ENCODE data around the gene KLHL22. TPM values are rescaled to one million over a fixed set of nuclear protein-coding genes. Genes with fewer than 3 reads are reported as not detected.

KLHL22 gene
- total RNA-seq, 1 experiment from 2014 or later = 20.0 TPM

DNA sequence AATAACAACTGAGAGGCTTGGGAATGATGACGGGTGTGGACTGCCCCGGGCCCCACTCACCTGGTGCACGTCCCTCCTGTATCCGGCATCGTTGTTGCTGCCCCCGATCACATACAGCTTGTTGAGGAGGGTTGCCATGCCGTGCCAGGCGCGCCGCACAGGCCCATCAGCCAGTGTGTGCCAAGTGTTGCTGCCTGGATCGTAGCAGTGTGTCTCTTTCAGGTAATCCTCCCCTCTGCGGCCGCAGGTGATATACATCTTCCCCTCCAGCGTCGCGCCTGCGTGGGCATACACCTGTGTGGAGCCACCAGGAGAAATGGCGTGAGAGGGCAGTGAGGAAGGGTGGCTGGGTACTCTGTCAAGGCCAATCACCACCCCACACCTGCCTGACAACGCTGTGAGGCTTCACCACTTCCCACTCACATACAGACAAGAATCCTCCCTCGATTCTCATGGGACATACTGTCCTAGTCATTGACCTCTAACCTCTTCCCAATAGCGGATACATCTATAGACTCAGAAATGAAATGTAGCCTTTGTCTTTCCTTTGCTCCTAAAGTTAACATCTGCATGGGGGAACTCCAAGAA is 49.1 kb downstream of the KLHL22 start:
- H3K4me3 ChIP-seq = no peak overlapping the region
- H3K4me2 ChIP-seq = no peak overlapping the region
- H3K4me1 ChIP-seq (replicated peaks; ENCODE audit: insufficient read depth) = no peaks in the 10 kb centered on the region
- DNase-seq = no peak
- H4K20me1 ChIP-seq (ENCODE audit: insufficient read depth) = no peaks in the 10 kb centered on the region
- H3K79me2 ChIP-seq (ENCODE audit: low read depth) = no peaks in the 10 kb centered on the region
- ChIA-PET POLR2A (ENCODE audit: unreplicated experiment) (no interaction called here), CTCF (no interaction called here)
- intact Hi-C loops (cut with micrococcal nuclease; ENCODE audit: unreplicated experiment) = no loop called here
- H3K9me2 ChIP-seq (ENCODE audit: insufficient read depth) = no peaks in the 10 kb centered on the region
- no peaks in the 10 kb centered on the region for H3K27me3 ChIP-seq (ENCODE audit: insufficient read depth, low read depth)
- no peak overlapping the region for H2AFZ ChIP-seq
- no peak overlapping the region for H3K27ac ChIP-seq
- H3K9me3 ChIP-seq (ENCODE audit: insufficient read depth, low read depth) = no peaks in the 10 kb centered on the region
- no TSS peak for BruUV-seq (replicated peaks)
- H3K36me3 ChIP-seq (ENCODE audit: low read depth) = no peaks in the 10 kb centered on the region
- H3F3A ChIP-seq (ENCODE audit: insufficient read depth, low read depth) = no peaks in the 10 kb centered on the region
- no peak for TF ChIP-seq EZH2 (IDR thresholded peaks at IDR 0.05; ENCODE audit: low read depth)
- TF ChIP-seq CTCF (conservative IDR thresholded peaks at IDR 0.05) = no peak

DNA sequence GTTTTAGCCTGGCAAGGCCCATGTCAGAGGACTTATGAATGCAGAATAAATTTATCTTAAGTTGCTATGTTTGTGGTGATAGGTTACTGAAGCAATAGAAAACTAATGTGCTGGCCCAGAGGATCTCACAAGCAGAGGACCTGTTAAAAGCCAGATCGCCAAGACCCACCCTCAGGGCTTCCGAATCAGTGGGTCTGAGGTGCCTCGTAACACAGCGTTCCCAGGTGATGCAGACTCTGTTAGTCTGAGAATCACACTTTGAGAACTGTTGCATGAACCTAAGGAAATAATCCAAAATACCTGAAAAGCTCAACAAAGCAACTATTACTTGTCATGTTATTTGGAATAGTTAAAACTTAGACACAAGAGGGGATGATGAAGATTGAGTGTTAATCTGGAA is 51.3 kb downstream of the KLHL22 start:
- intact Hi-C loops (cut with micrococcal nuclease; ENCODE audit: unreplicated experiment) = no loop called here
- Histone ChIP-seq H3K79me2 (ENCODE audit: low read depth) (no peaks in the 10 kb centered on the region), H3K36me3 (ENCODE audit: low read depth) (no peaks in the 10 kb centered on the region), H3K9me2 (ENCODE audit: insufficient read depth) (no peaks in the 10 kb centered on the region), H4K20me1 (ENCODE audit: insufficient read depth) (no peaks in the 10 kb centered on the region), H3F3A (ENCODE audit: insufficient read depth, low read depth) (no peaks in the 10 kb centered on the region), H3K27ac (no peak overlapping the region), H3K27me3 (ENCODE audit: insufficient read depth, low read depth) (no peaks in the 10 kb centered on the region), H2AFZ (no peak overlapping the region), H3K4me3 (no peak overlapping the region), H3K4me1 (replicated peaks; ENCODE audit: insufficient read depth) (no peaks in the 10 kb centered on the region), H3K9me3 (ENCODE audit: insufficient read depth, low read depth) (no peaks in the 10 kb centered on the region), H3K4me2 (no peak overlapping the region)
- TF ChIP-seq CTCF (conservative IDR thresholded peaks at IDR 0.05) (no peak), EZH2 (IDR thresholded peaks at IDR 0.05; ENCODE audit: low read depth) (no peak)
- CTCF ChIA-PET = no interaction called here
- POLR2A ChIA-PET (ENCODE audit: unreplicated experiment) = no interaction called here
- no TSS peak for BruUV-seq (replicated peaks)
- DNase-seq = no peak

DNA sequence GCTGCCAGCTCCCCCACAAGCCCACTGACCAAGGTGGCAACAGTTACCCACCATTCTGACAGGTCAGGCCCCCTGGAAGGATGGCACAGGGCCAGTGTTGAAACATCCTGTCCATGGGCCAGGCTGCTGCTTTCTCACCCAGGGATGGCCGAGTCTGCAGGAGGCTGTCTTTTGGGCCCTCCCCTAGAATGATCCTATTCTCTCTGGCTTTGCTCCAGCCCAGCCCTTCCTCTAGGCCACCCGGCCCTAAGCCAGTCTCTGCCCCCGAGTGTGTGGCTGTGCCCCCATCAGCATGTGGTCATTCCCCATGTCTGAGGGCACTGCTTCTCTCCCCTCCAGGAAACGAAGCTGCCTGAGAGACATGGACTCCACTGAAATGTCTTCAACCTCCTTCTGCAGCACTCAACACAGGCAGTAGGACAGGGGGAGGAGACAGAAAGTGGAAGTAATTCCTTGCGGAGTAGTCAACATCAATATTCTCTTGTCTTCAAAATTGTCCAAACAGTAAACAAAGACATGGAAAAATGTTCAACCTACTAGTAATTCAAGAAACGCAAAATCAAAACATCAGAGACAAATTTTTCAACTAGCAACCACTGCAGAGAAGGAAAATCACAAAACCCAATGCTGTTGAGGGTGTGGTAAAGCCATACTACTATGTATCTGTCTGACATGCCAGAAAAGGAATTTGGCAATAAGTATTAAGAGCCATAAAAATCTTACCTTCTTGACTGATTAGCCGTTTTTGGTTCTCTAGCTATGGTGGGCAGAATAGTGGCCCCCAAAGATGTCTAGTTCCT is 52.9 kb downstream of the KLHL22 start:
- CTCF ChIA-PET = no interaction called here

More for the DNA sequence above, 52.9 kb downstream of the KLHL22 start:
- POLR2A ChIA-PET (ENCODE audit: unreplicated experiment) = no interaction called here
- Histone ChIP-seq H3K9me3 (ENCODE audit: insufficient read depth, low read depth) (no peaks in the 10 kb centered on the region), H3K4me3 (no peak overlapping the region), H3K27ac (no peak overlapping the region), H3K9me2 (ENCODE audit: insufficient read depth) (no peaks in the 10 kb centered on the region), H3K4me2 (no peak overlapping the region), H3K36me3 (ENCODE audit: low read depth) (no peaks in the 10 kb centered on the region), H3K79me2 (ENCODE audit: low read depth) (no peaks in the 10 kb centered on the region), H3K27me3 (ENCODE audit: insufficient read depth, low read depth) (no peaks in the 10 kb centered on the region), H3F3A (ENCODE audit: insufficient read depth, low read depth) (no peaks in the 10 kb centered on the region), H3K4me1 (replicated peaks; ENCODE audit: insufficient read depth) (no peaks in the 10 kb centered on the region), H4K20me1 (ENCODE audit: insufficient read depth) (no peaks in the 10 kb centered on the region), H2AFZ (no peak overlapping the region)
- DNase-seq = no peak
- intact Hi-C loops (cut with micrococcal nuclease; ENCODE audit: unreplicated experiment) = no loop called here
- TF ChIP-seq CTCF (conservative IDR thresholded peaks at IDR 0.05) (no peak), EZH2 (IDR thresholded peaks at IDR 0.05; ENCODE audit: low read depth) (no peak)
- BruUV-seq (replicated peaks) = no TSS peak

All from PC-9 (cell line).